Naive thymus-derived CD4-positive, alpha-beta T cell (primary cell): Measurements from ENCODE around the gene FNDC5. TPM values are rescaled to one million over a fixed set of nuclear protein-coding genes. Genes with fewer than 3 reads are reported as not detected.

Experiments
- ATAC-seq: fragments of 150-1000 bp; cut with Tn5 transposase; 2 replicates; pipeline ENCODE4 v1.10.0; 2021; ENCODE audit warnings: mild to moderate bottlenecking, moderate library complexity
- CTCF ChIA-PET: fragments of 350-600 bp; sonication (Branson Sonifier 250); formaldehyde crosslinking; loops from one replicate; lab custom pipeline; 2021; ENCODE audit warnings: antibody characterized with exemption; lab: Charles Lee
- POLR2A ChIA-PET: fragments of 350-600 bp; sonication (Branson Sonifier 250); formaldehyde crosslinking; loops from one replicate; lab custom pipeline; 2021; ENCODE audit warnings: antibody characterized with exemption, inconsistent platforms; lab: Charles Lee
- DNase-seq, 9 donors: peaks; one replicate each; pipeline versions ENCODE4 v3.0.0 to v3.0.0-alpha.2; 2020 to 2022; ENCODE audit warnings: mixed read lengths in 1 of 9
- H3K27ac ChIP-seq: one replicate; pipeline ENCODE4 v1.7.0; 2013; ENCODE audit warnings: mild to moderate bottlenecking, low read depth, low read length, moderate library complexity
- H3K27me3 ChIP-seq, 2 donors: one replicate each; pipeline ENCODE4 v1.7.0; 2013; ENCODE audit warnings: low read length in 2 of 2, mild to moderate bottlenecking in 2 of 2, moderate library complexity in 2 of 2; ENCODE audit not compliant: control insufficient read depth in 2 of 2, insufficient read depth in 2 of 2
- H3K36me3 ChIP-seq, 3 experiments: 1 replicate in 2 of 3; 2 replicates in 1 of 3; pipeline ENCODE4 v1.7.0; 2013; ENCODE audit warnings: low read length in 3 of 3, mild to moderate bottlenecking in 3 of 3, moderate library complexity in 1 of 3; ENCODE audit not compliant: insufficient read depth in 3 of 3, control insufficient read depth in 2 of 3
- H3K4me1 ChIP-seq, 2 donors: one replicate each; pipeline ENCODE4 v1.7.0; 2013; ENCODE audit warnings: low read length in 2 of 2, mild to moderate bottlenecking in 2 of 2, moderate library complexity in 1 of 2; ENCODE audit not compliant: control insufficient read depth in 2 of 2, insufficient read depth in 2 of 2
- H3K4me3 ChIP-seq: 2 replicates; pipeline ENCODE4 v1.7.0; 2013; ENCODE audit warnings: mild to moderate bottlenecking, low read length
- H3K9me3 ChIP-seq, 3 experiments: 1 replicate in 2 of 3; 2 replicates in 1 of 3; pipeline ENCODE4 v1.7.0; 2013; ENCODE audit warnings: low read length in 3 of 3; ENCODE audit not compliant: control insufficient read depth in 2 of 3
- H3K27ac Mint-ChIP-seq, 9 donors: one replicate each; pipeline ENCODE4 v1.8.0; 2020 to 2022; ENCODE audit warnings: mixed read lengths in 9 of 9, mild to moderate bottlenecking in 8 of 9, moderate library complexity in 5 of 9, inconsistent platforms in 2 of 9
- H3K27me3 Mint-ChIP-seq, 5 donors: one replicate each; pipeline ENCODE4 v1.8.0; 2021 to 2022; ENCODE audit warnings: mixed read lengths in 5 of 5, mild to moderate bottlenecking in 1 of 5
- H3K36me3 Mint-ChIP-seq, 5 donors: one replicate each; pipeline ENCODE4 v1.8.0; 2020 to 2022; ENCODE audit warnings: mixed read lengths in 5 of 5, mild to moderate bottlenecking in 3 of 5, inconsistent platforms in 1 of 5
- H3K4me1 Mint-ChIP-seq, 7 donors: one replicate each; pipeline ENCODE4 v1.8.0; 2020 to 2022; ENCODE audit warnings: mixed read lengths in 7 of 7, mild to moderate bottlenecking in 3 of 7, inconsistent platforms in 1 of 7
- H3K4me3 Mint-ChIP-seq, 10 donors: one replicate each; pipeline ENCODE4 v1.8.0; 2020 to 2022; ENCODE audit warnings: mild to moderate bottlenecking in 10 of 10, mixed read lengths in 10 of 10, moderate library complexity in 6 of 10, inconsistent platforms in 2 of 10
- H3K9me3 Mint-ChIP-seq, 11 donors: one replicate each; pipeline ENCODE4 v1.8.0; 2020 to 2022; ENCODE audit warnings: mixed read lengths in 11 of 11, mild to moderate bottlenecking in 4 of 11, inconsistent platforms in 1 of 11, moderate library complexity in 1 of 11
- intact Hi-C, 2 donors: fragments of 100-400 bp; cut with micrococcal nuclease; formaldehyde crosslinking; loops; one replicate each; pipeline ENCODE4 v1.15.1; 2023
- polyA plus RNA-seq, 2 donors: library from polyadenylated mRNA; unstranded; fragments of 300-500 nt; fragmentation: Illumina TruSeq; gene quantifications; one replicate each; pipeline ENCODE4 v1.2.3, GENCODE V29; 2021
- total RNA-seq, 6 experiments: library from RNA in 5 of 6; stranded (reverse) in 5 of 6; gene quantifications; 1 replicate in 5 of 6; 2 replicates in 1 of 6; pipeline ENCODE4 v1.2.3 and lab custom pipeline; 2021 to 2026

Gene FNDC5
- total and polyA plus RNA-seq, 7 experiments from 2014 or later, result 0.25 TPM; not detected in 6

DNA sequence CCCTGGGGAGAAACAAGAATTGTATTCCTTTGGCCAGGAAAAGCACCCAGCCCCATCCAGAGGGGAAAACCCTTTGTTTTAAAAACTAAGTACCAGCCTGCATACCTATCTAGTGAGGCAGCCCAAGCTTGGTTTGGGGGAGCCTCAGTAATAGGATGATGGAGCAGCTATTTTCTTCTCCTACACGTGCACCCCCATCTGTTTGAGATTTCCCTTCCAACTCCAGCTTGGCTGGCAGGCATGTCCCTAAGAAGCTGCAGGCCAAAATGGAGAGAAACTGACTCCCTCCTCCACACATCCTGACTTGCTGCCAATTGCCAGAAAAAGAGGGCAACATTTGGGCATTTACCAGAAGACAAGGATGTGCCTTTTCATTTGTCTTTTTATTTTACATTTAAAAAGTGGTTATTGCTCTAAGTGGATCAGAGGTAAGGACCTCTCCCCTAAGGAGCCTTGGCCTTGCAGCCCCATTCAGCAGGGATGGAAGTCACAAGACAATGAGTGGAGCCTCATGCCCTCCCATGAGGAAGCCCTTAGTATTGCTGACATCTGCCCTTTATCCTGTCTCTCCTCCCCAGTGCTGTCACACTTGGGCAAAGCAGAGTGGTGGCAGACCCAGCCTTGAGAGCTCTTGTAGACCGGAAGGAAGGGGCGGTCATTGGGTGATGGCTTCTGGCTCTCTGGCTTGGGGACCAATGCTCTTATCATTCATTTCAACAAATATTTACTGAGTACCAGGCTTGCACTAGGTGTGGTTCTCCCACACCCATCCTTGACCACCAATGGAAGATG is 8.6 kb downstream of the FNDC5 start:
- ChIA-PET CTCF (interaction anchor here (0.6 to 0.9 kb wide), 3 partner anchors 8 to 226 kb away, joined by 3 to 5 read pairs (median 3); no protein-coding TSS in a partner anchor), POLR2A (no interaction called here)
- Histone ChIP-seq H3K36me3 (peaks cover 0 to 20% (median 0%) of the 10 kb centered on the region in 3 experiments), H3K4me3 (no peak overlapping the region), H3K27ac (no peak overlapping the region), H3K4me1 (no peaks in the 10 kb centered on the region), H3K27me3 (no peaks in the 10 kb centered on the region), H3K9me3 (no peaks in the 10 kb centered on the region)
- intact Hi-C loops, result no loop called here
- DNase-seq (no peak), ATAC-seq (no peak)
- Mint-ChIP-seq H3K36me3 (peaks cover 0 to 61% (median 27%) of the 10 kb centered on the region in 5 donors), H3K27ac (no peak overlapping the region), H3K4me3 (no peak overlapping the region), H3K9me3 (no peaks in the 10 kb centered on the region), H3K4me1 (peaks cover 0 to 5% (median 0%) of the 10 kb centered on the region in 7 donors), H3K27me3 (no peaks in the 10 kb centered on the region)

DNA sequence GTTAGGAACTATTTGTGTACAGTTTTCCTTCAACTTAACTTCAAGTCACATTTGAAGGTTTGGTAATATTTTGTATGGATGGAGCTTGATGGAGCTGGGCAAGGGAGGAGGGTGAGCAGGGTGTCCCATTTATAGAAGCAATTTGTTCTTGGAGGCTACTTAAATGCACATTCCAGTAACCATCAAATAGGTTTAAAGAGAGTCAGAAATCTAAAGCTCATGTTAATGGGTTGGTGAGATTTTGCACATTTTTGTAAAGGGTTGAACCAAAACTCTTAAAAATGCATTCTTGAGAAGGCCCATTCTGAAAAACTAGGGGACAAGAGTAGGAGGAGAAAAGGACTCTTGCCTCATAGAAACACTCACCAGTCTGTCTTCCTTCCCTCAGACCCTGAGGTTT is 10.1 kb downstream of the FNDC5 start:
- Mint-ChIP-seq H3K36me3 (peaks cover 0 to 68% (median 26%) of the 10 kb centered on the region in 5 donors), H3K4me3 (no peak overlapping the region), H3K27ac (no peak overlapping the region), H3K27me3 (no peaks in the 10 kb centered on the region), H3K4me1 (peaks cover 0 to 5% (median 0%) of the 10 kb centered on the region in 7 donors), H3K9me3 (no peaks in the 10 kb centered on the region)
- Histone ChIP-seq H3K27me3 (no peaks in the 10 kb centered on the region), H3K4me3 (no peak overlapping the region), H3K36me3 (peaks cover 0 to 35% (median 0%) of the 10 kb centered on the region in 3 experiments), H3K4me1 (no peaks in the 10 kb centered on the region), H3K27ac (no peak overlapping the region), H3K9me3 (no peaks in the 10 kb centered on the region)
- no peak for ATAC-seq
- CTCF ChIA-PET, result no interaction called here
- no peak for DNase-seq
- intact Hi-C loops, result no loop called here
- POLR2A ChIA-PET, result no interaction called here

DNA sequence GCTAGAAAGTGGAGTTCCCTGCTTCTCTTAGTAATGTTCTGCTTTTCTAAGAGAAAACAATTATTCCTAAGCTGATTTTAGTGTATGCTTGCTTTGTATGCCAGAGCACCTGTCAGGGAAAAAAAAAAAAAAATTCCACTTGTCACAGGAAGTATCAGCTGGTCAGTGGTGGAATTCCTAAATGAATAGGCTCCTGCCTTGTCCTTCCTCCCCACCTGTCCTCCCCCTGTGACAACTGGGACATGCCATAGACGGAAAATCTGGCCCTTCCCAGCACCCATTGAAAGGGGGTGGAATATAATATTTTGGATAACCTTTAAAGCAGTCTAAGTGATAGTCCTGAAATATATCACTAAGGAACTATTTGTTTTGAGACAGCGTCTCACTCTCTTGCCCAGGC is 10.8 kb downstream of the FNDC5 start:
- intact Hi-C loops, result no loop called here
- H3K4me3 Mint-ChIP-seq, result no peak overlapping the region
- H3K27me3 Mint-ChIP-seq, result no peaks in the 10 kb centered on the region
- no peak for DNase-seq
- H3K36me3 Mint-ChIP-seq, result peaks cover 0 to 70% (median 27%) of the 10 kb centered on the region in 5 donors
- peaks cover 0 to 41% (median 0%) of the 10 kb centered on the region in 3 experiments for H3K36me3 ChIP-seq
- H3K27me3 ChIP-seq, result no peaks in the 10 kb centered on the region
- H3K4me1 Mint-ChIP-seq, result peaks cover 0 to 5% (median 0%) of the 10 kb centered on the region in 7 donors
- no peak overlapping the region for H3K27ac Mint-ChIP-seq
- no peak overlapping the region for H3K27ac ChIP-seq
- no peaks in the 10 kb centered on the region for H3K4me1 ChIP-seq
- no peak overlapping the region for H3K4me3 ChIP-seq
- ChIA-PET CTCF (interaction anchor here (1.4 kb wide), 1 partner anchor 13 kb away, joined by 3 read pairs; no protein-coding TSS in a partner anchor), POLR2A (no interaction called here)
- no peak for ATAC-seq
- H3K9me3 ChIP-seq, result no peaks in the 10 kb centered on the region
- no peaks in the 10 kb centered on the region for H3K9me3 Mint-ChIP-seq

DNA sequence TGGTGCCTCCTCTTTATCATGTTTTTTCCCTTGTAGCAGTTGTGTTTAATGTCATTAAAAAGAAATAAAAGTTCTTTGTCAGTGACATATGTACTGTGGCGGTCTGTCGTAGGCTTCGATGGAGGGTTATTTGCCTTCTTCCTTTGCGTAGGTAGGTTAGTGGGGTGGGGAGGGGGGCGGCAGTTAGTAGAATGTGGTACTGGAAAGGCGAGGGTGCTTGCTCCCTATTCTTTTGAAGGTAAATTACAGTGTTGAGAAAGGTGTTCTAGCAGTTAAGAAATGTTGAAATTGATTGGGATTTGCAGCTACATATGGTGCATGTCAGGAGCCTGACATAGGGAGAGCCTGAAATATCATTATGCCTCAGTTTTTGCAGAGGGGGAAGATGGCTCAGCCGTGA is 11.9 kb downstream of the FNDC5 start:
- POLR2A ChIA-PET, result no interaction called here
- CTCF ChIA-PET, result interaction anchor here (1.4 kb wide), 1 partner anchor 14 kb away, joined by 3 read pairs; no protein-coding TSS in a partner anchor
- H3K36me3 Mint-ChIP-seq, result peaks cover 0 to 70% (median 32%) of the 10 kb centered on the region in 5 donors
- no peak overlapping the region for H3K27ac Mint-ChIP-seq
- H3K27me3 Mint-ChIP-seq, result no peaks in the 10 kb centered on the region
- H3K4me1 ChIP-seq, result no peaks in the 10 kb centered on the region
- peaks cover 0 to 52% (median 3%) of the 10 kb centered on the region in 3 experiments for H3K36me3 ChIP-seq
- H3K27me3 ChIP-seq, result no peaks in the 10 kb centered on the region
- ATAC-seq (no peak), DNase-seq (no peak)
- no peaks in the 10 kb centered on the region for H3K9me3 Mint-ChIP-seq
- H3K4me3 ChIP-seq, result no peak overlapping the region
- intact Hi-C loops, result no loop called here
- no peak overlapping the region for H3K4me3 Mint-ChIP-seq
- no peaks in the 10 kb centered on the region for H3K9me3 ChIP-seq
- peaks cover 0 to 3% (median 0%) of the 10 kb centered on the region in 7 donors for H3K4me1 Mint-ChIP-seq
- no peak overlapping the region for H3K27ac ChIP-seq

DNA sequence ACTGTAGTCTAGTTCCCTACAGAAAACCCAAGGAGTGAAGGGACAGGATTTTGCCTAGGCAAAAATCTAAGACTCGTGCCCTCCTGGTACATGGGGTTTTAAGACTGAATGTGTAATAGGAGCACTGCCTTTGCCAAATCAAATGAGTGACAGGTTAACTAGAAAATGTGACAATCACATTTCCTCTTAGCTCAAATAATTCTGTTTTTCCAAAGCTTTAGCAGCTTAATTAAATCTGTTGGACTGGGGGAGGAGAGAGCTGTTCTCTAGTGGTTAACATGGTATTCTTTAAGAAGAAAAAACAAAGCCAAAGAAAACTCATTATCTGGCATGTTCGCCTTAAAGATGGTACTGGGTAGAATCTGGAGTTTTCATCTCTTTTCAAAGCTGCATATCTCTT is 12.6 kb downstream of the FNDC5 start:
- DNase-seq, result no peak
- Histone ChIP-seq H3K27me3 (no peaks in the 10 kb centered on the region), H3K27ac (no peak overlapping the region), H3K36me3 (peaks cover 0 to 59% (median 3%) of the 10 kb centered on the region in 3 experiments), H3K9me3 (no peaks in the 10 kb centered on the region), H3K4me1 (no peaks in the 10 kb centered on the region), H3K4me3 (no peak overlapping the region)
- ATAC-seq, result no peak
- intact Hi-C loops, result no loop called here
- H3K27ac Mint-ChIP-seq, result no peak overlapping the region
- H3K27me3 Mint-ChIP-seq, result no peaks in the 10 kb centered on the region
- no peak overlapping the region for H3K4me3 Mint-ChIP-seq
- H3K36me3 Mint-ChIP-seq, result peaks cover 0 to 70% (median 32%) of the 10 kb centered on the region in 5 donors
- CTCF ChIA-PET, result no interaction called here
- peaks cover 0 to 3% (median 0%) of the 10 kb centered on the region in 7 donors for H3K4me1 Mint-ChIP-seq
- POLR2A ChIA-PET, result no interaction called here
- no peaks in the 10 kb centered on the region for H3K9me3 Mint-ChIP-seq

DNA sequence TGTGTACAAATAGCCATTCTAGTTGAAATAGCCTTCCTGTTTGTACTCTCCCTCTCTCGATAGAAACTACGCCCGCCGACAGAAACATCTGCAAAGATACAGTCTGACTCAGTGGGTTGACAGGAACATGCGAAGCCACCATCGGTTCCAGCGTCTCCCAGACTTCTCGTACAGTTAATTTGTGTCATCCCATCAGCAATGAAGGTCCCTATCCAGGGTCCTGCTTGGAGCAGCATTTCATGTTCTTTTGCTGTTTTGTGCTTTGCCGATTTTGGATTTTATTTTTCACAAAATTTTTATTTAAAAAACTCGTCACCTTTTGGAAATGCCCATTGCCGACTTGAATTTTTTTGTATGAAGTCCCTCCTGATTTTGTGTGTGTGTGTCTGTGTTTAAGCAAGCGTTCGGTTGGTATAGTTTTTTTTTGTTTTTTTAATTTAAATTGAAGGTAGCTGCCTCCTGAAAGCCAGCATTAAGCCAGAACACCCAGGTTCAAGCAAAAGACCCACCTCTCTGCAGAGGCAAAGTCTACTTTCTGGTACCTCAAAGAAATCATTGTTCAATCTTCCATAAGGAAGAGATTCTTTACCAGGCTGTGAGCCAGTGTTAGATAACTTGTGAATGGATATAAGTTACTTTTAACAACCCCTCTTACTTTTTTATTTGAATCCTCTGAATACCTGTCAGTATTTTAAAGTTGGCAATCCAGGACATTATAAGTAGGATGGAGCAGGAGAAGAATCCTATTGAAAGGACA is 14.7 kb downstream of the FNDC5 start:
- ChIA-PET POLR2A (no interaction called here), CTCF (interaction anchor here (0.6 kb wide), 1 partner anchor 109 kb away, joined by 3 read pairs; no protein-coding TSS in a partner anchor)
- Histone ChIP-seq H3K36me3 (peaks cover 0 to 69% (median 3%) of the 10 kb centered on the region in 3 experiments), H3K27me3 (no peaks in the 10 kb centered on the region), H3K9me3 (no peaks in the 10 kb centered on the region), H3K27ac (no peak overlapping the region), H3K4me3 (no peak overlapping the region), H3K4me1 (no peaks in the 10 kb centered on the region)
- intact Hi-C loops, result no loop called here
- DNase-seq (no peak), ATAC-seq (no peak)
- Mint-ChIP-seq H3K27ac (no peak overlapping the region), H3K27me3 (no peaks in the 10 kb centered on the region), H3K4me1 (no peaks in the 10 kb centered on the region), H3K4me3 (no peak overlapping the region), H3K36me3 (peaks cover 3 to 61% (median 24%) of the 10 kb centered on the region in 5 donors), H3K9me3 (no peaks in the 10 kb centered on the region)
